GM18873 (cell line): ENCODE data around the gene SNRK.

Experiments used
- ATAC-seq: cut with Tn5 transposase; IDR thresholded peaks from one replicate; pipeline ENCODE4 v1.9.1; 2021; ENCODE audit warnings: mild to moderate bottlenecking, moderate library complexity, moderate number of reproducible peaks; ENCODE audit not compliant: unreplicated experiment, low FRiP score

The SNRK gene

GRCh38 chr3:43366481-43366880 is 80.1 kb downstream of the SNRK start:
- no peak for ATAC-seq

DNA sequence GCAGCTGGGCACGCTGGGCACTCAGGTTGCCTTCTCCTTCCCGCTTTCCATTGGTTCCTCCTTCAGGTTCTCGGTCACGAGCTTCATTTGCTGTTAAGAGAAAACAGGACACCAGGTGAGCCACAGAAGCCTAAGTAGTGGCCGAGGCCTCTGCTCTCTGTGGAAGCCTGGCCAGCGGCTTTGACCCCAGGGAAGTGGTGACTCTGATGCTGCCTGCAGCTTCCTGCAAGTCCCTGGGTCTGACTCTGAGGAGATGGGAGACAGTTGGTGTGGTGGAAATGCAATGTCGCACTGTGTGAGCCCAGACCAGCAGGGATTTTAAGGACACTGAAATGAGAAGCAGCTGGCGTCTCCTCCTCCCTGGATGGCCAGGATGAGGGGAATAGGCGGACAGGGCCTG is 80.5 kb downstream of the SNRK start:
- ATAC-seq, result no peak

GRCh38 chr3:43369404-43370292 is 83.3 kb downstream of the SNRK start:
- ATAC-seq, result no peak

GRCh38 chr3:43370293-43370980 is 84.1 kb downstream of the SNRK start:
- no peak for ATAC-seq

GRCh38 chr3:43371494-43371893 is 85.2 kb downstream of the SNRK start:
- no peak for ATAC-seq

- ATAC-seq, result no peak
Observed at GRCh38 chr3:43372007-43372740, 85.8 kb downstream of the SNRK start.

GRCh38 chr3:43372809-43373559 is 86.6 kb downstream of the SNRK start:
- no peak for ATAC-seq

GRCh38 chr3:43373560-43373928 is 87.2 kb downstream of the SNRK start:
- no peak for ATAC-seq

DNA sequence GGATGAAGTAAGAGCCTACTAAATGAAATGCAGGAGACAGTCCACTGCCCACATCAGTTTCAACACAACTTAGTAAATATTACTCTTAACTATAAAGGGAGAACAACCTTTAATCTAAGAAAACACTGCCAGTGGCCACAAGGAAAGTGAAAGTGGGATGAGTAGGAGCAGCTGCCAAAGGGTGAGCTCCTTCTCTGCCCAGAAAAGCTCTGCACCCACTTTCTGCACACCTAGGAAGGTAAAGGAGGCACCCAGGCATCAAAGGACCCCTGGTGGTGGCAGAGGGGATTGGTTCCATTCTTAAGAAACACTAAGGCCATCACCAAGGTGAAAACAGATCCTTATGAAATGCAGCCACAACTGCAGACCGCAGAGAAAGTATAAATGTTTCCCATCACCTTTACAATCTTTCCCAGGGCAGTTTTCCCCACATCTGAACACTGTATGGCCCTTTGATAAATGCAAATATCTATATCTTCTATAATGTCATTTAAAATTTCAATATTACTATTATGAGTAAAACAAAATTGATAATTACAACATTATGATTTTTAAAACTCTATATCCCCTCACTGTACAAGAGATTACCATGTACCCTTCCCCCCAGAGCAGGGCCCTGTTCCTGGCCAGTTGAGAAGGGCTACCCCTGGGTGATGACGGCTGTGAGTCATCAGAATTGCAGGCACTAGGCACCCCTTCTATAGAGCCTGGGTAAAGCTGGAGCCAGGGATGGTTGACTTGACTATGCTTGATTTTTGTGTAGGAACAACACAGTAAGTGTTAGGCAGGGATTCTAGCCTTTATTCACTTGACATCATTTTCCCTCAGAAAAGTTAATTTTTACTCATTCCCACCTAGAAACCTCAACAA is 92.0 kb downstream of the SNRK start:
- ATAC-seq, result no peak

DNA sequence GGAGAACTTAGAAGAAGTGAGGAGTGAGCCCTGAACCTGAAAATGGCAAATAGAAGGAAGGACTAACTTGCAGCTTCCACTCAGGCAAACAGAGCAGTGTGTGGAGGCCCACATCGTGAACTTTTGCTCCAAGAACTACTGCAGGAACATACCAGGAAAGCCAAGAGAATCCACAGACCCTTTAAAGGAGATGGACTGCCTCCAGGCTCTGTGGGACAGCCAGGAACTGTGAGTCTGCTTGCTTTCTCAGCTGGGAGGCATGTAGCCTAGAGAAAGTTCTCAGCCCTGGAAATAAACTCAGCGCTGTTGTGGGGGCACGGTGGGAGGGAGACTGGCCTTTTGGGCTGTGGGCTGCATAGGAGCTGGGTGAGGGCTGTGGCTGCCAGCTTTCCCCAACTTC is 93.0 kb downstream of the SNRK start:
- ATAC-seq, result no peak

- no peak for ATAC-seq
Observed at GRCh38 chr3:43388175-43388574, 101.8 kb downstream of the SNRK start.

DNA sequence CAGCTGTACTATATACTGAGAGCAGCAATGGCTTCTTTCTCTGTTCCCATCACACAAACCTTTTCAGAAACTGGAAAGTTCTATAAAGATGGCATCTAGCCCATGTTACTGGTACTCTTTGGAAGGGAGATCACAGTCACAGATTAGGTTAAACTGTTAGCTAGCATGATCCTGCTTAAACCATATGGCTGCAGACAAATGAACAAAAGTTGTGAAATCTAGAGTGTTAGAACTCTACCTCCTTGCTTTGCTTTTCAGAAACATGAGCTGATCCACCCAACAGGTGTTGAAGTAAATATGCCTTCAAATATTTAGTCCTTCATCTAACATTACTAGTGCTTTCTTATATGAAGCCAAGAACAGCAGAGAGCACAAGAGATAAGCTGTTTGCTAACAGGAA is 102.6 kb downstream of the SNRK start:
- ATAC-seq, result no peak

DNA sequence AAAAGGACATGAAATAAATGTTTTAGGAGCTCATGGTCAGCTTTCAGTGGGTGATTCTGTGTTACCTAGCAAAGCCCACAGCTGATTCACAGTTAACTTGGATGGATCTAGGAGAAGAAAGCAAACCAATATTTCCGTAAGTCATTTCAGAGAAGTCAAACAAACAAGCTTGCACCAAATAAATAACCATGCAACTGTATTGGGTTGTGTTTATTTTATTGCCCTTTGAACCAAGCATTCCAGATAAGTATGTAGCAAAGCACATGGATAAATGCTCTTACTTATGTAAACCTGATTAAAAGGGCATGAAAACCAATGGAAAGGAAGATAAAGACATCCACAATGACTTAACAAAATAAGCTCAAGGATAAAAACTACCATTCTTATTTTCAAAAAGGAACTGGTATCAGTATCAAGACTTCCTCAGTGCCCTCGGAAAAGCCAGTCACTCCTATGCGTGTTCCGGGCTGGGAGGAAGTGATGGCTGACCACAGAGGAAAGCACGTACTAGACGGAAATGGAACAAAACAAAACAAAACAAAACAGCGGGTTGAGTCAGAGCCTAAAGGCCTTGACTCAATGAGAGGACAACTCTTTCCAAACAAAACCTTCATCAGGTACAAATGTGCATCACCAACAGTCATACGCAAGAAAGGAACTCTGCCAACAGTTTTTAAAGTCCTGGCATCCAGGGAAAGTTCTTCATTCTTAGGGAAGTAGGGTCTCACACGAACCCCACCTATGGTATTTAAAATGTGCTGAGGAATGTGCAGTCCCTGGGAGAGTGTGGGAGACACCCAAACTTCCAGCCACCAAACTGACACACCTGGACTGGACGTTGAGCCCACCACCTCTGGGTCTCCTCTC is 103.3 kb downstream of the SNRK start:
- no peak for ATAC-seq

GRCh38 chr3:43390255-43390588 is 103.9 kb downstream of the SNRK start:
- no peak for ATAC-seq

DNA sequence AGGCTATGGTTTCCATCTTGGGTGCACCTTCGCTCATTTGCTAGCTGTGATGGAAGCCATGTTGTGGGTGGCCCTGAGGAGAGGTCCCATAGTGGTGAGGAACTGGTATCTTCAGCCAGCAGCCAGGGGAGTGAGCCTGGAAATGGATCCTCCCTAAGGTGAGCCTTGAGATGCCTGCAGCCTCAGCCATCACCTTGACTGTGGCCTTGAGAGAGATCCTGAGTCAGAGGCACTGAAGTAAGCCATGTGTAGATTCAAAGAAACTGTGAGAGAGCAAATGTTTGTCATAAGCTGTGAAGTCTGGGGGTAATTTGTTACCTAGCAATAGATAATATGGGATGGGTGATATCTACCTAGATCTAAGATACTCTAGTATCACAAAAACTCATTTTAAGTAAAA is 105.3 kb downstream of the SNRK start:
- no peak for ATAC-seq

- ATAC-seq, result no peak
Observed at GRCh38 chr3:43394041-43394554, 107.8 kb downstream of the SNRK start.

DNA sequence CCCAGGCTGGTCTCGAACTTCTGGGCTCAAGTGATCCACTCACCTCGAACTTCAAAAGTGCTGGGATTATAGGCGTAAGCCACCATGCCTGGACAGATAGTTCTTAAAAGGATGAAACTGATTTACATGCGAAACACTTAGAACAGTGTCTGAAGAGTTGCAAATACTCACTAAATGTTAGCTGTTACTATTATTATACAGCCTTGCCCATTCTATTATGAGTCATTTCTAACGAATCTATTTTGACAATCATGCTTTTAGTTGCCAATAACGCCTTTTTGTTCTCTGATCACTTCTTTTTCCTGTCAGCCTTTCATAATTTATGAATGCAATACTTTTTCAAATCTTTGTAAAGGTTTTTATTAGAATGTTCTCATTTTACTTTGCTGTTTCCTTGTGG is 112.7 kb downstream of the SNRK start:
- ATAC-seq, result no peak

- no peak for ATAC-seq
Observed at GRCh38 chr3:43400167-43400566, 113.8 kb downstream of the SNRK start.
